ENCODE data around the gene ACVRL1.

ACVRL1 gene

DNA sequence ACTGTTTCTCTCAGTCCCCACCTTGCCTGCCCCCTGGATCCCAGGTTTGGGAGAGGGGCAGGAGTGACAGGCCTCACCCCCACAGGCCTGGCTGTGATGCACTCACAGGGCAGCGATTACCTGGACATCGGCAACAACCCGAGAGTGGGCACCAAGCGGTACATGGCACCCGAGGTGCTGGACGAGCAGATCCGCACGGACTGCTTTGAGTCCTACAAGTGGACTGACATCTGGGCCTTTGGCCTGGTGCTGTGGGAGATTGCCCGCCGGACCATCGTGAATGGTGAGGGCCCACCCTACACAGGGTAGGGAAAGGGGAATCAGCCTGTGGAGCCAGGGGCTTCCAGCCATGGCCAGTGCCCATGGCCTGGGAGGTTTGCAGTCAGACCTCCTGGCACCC lies 8.6 kb downstream of the ACVRL1 start:
- DNase-seq (ENCODE audit: low read depth, low spot score), result no peak

GRCh38 chr12:51917041-51917590 lies 9.8 kb downstream of the ACVRL1 start:
- DNase-seq (ENCODE audit: low read depth, low spot score), result no peak

GRCh38 chr12:51917746-51918453 lies 10.6 kb downstream of the ACVRL1 start:
- no peak for DNase-seq (ENCODE audit: low read depth, low spot score)

- no peak for DNase-seq (ENCODE audit: low read depth, low spot score)
Observed at GRCh38 chr12:51920046-51920445, 12.7 kb downstream of the ACVRL1 start.

DNA sequence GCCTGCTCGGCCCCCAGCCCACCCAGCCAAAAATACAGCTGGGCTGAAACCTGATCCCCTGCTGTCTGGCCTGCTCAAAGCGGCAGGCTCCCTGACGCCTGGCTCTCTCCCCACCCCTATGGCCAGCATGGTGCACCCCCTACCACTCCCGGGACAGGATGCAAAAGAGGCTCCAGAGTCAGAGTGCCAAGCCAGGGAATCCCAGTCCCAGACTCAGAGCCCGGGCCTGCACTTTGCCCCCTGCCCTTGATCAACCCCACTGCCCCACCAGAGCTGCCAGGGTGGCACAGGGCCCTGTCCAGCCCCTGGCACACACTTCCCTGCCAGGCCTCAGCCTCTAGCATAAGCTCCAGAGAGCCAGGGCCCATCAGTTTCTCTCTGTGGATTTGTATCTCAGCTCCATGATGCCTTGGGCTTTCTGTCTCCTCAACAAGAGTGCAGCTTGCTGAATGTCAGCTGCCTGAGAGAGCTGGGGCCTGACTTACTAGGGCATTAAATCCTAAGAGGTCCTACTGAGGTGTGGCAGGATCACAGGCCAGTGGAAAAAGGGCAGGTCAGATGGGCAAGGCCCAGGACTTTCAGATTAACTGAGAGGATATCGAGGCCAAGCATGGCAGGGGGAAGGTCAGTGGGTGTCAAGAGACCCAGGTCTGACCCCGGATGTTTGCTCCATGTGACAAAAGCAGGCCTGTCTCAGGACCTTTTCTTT lies 13.9 kb downstream of the ACVRL1 start:
- no peak for DNase-seq (ENCODE audit: low read depth, low spot score)

DNA sequence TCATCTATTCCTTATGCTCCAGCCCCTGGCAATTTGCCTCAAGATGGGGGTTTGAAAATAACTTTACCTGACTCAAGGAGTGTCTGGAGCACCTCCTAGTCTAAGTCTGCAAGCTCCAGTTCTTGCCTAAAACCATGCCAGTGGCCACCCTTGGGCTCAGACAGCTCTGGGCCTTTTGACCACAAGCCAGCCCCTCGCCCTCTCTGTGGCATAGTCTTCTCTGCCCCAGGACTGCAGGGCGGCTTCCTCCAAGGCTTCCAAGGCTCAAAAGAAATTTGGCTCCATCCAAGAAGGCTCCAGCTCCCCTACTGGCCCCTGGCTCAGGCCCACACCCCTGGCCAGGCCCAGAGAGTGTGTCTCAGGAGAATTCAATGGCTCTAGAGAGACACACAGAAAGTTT lies 14.8 kb downstream of the ACVRL1 start:
- DNase-seq (ENCODE audit: low read depth, low spot score), result no peak

DNA sequence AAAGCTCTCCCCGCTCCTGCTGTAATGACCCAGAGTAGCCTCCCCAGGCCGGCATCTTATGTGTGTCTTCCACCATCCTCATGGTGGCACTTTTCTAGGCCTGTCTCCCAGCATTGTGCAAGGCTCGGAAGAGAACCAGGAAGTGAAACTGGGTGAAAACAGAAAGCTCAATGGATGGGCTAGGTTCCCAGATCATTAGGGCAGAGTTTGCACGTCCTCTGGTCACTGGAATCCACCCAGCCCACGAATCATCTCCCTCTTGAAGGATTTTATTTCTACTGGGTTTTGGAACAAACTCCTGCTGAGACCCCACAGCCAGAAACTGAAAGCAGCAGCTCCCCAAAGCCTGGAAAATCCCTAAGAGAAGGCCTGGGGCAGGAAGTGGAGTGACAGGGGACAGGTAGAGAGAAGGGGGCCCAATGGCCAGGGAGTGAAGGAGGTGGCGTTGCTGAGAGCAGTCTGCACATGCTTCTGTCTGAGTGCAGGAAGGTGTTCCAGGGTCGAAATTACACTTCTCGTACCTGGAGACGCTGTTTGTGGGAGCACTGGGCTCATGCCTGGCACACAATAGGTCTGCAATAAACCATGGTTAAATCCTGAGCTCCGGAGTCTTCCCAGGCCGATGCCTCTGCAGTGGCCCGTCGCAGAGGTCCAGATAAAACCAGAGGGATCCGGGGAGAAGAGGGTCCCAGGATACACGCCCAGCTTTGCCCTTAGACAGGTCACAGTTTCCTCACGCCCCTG lies 15.6 kb downstream of the ACVRL1 start:
- DNase-seq (ENCODE audit: low read depth, low spot score), result no peak

DNA sequence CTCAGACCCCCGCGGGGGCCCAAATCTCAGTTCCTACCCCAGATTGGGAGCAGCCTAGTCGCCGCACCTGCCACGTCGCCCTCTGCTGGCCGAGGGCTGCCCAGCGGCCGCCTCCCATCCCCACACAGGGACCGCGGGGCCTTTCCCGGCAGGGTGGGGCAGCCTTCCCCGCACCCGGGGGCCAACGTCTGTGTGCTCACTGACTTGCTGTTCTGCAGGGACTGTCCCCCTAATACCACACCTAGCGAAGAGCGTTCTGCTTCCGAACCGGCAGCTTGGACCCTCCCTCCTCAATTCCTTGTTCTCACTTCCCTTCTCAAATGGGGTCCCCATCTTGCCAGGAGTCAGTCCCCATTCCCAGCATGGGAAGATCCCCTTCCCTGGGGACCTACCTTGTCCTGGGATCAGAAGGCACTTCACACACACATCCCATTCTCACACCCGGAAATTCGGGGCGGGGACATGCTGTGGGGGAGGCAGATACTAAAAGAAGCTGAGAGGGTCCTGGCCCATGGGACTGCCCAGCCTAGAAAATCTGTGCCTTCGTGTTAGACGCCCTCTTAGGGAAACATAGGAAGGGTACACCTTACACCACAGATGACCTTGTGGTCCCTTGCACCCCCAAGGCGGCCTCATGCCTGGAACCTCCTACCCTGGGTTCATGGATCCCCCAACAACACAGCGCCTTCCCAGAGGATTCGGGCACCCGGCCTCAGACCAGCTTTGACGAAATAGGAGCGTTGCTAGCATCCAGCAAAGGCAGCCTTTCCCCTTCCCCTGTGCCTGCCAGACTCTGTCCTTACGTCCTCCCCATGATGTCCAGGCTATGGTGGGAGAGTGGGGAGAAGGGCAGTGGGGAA lies 16.4 kb downstream of the ACVRL1 start:
- no peak for DNase-seq (ENCODE audit: low read depth, low spot score)

DNA sequence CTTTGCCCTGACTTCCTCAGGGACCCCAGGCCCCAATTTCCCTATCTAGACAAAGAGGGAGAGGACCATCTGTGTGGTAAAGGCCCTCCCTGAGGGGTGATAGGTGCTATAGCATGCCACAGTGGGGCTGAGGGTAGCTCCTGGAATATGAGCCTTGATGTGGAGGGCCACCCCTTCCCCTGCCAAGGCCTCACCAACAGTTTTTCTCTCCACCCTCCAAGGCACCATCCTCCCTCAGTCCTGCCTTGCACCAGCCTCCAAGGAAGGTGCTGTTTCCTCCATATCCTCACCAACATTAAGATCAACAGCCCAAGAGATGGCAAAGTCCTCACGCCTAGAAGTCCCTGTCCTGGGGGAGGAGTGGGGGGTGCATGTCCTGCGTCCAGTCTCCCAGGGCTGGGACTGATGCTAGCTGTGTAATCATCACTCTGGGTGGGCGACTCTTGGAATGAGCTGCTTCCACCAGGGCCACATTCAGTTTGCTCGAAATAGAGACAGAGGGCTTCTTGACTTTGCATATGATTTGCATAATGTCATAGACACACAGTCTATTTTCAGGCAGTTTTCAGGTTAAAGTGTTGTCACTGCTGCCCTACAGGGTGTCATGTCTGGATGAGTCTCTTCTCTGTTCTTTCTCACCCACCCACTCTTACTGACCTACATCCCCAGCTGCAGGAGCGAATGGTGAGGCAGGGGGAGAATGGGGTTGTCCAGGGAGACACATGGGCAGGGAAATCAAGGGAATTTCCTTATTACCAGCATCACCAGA lies 17.4 kb downstream of the ACVRL1 start:
- no peak for DNase-seq (ENCODE audit: low read depth, low spot score)

- no peak for DNase-seq (ENCODE audit: low read depth, low spot score)
Observed at GRCh38 chr12:51925346-51926063, 18.2 kb downstream of the ACVRL1 start.

GRCh38 chr12:51926064-51926632 lies 18.8 kb downstream of the ACVRL1 start:
- no peak for DNase-seq (ENCODE audit: low read depth, low spot score)

DNA sequence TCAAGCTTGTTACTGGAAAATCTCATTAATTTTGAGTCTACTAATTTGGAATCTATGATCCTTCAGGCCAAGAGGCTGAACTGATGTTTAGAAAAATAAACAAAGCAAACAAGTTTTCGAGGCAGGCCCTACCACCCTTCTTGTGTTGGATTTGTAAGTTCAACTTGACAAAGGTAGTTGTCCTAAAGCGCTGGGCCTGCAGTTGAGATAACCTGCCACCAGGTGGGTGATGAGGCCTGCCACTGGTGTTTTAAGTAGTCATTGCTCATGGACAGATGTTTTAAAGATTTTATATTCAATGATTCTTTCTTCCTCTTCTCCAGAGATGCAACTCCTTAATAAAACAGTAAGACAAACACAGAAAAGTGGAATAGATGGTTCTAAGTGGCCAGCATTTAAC lies 19.4 kb downstream of the ACVRL1 start:
- no peak for DNase-seq (ENCODE audit: low read depth, low spot score)

DNA sequence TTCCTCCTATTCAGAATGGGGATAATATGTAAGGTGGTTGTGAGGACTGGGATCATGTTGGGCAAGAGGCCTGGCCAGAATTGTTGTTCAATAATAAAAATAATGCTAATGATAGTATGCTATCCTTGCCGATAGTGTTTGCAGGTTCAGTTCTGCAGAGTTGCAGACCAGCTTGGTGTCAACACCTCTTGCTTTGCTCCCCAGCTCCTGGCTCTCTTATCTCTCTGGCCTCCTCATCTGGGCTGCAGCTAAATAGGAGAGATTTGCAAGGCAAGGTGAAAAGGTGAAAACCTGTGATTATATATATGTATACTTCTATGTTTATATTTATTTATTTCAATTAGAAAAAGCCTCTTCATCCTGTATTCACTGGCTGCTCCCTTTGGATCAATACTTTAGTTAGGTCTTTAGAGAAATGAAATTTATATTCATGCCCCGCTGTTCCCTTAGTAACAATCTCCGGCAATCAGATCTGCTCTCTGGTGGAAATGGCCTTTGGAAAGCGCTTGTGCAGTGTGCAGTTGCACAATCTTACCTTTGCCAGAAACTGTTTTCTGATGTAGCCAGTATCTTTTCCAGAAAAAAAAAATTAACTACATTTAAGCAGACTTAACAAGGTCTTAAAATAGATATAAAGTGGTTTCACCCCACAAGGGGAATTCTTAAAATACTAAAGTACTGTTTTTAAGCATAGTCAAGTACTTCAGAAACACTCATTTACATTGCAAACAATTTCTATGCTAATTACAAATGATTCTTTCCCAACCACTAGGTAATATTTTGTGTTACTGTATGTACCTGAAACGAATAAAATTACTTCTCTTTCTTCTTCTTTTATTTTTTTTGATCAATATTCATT lies 25.1 kb downstream of the ACVRL1 start:
- no peak for DNase-seq (ENCODE audit: low read depth, low spot score)

GRCh38 chr12:51934080-51934479 lies 26.8 kb downstream of the ACVRL1 start:
- no peak for DNase-seq (ENCODE audit: low read depth, low spot score)

GRCh38 chr12:51937926-51938325 lies 30.6 kb downstream of the ACVRL1 start:
- no peak for DNase-seq (ENCODE audit: low read depth, low spot score)

GRCh38 chr12:51938726-51939125 lies 31.4 kb downstream of the ACVRL1 start:
- no peak for DNase-seq (ENCODE audit: low read depth, low spot score)

GRCh38 chr12:51941011-51941581 lies 33.8 kb downstream of the ACVRL1 start:
- no peak for DNase-seq (ENCODE audit: low read depth, low spot score)

DNA sequence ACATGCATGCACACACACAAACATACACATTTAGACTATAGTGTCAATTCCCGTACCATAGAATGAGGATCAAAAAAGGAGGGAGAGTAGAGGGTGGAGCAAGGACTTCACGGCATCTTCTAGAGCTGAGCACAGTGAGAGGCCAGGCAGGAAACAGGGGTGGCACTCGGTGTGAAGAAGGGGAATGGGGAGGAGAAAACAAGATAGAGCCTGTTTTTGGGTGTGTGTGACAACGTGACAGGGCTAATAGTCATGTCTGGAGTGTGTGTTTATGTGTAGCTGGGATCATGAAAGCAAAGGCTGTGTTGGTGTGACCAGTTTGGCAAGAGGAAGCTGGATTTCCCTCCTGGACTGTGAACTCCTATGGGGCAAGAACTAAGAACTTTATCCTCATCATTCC lies 34.3 kb downstream of the ACVRL1 start:
- DNase-seq (ENCODE audit: low read depth, low spot score), result no peak
